ENCODE data around the gene KLHDC7B. TPM values are rescaled to one million over a fixed set of nuclear protein-coding genes. Genes with fewer than 3 reads are reported as not detected.

KLHDC7B gene
- 0.20 TPM for total RNA-seq

- ATAC-seq, result no peak
These were observed at the start of gene KLHDC7B for GRCh38 chr22:50545522-50546325. TSS of gene KLHDC7B (plus strand) at chr22:50545899. CDS start at chr22:50546244, 345 bp downstream.

- no peak for ATAC-seq
These were observed 48.6 kb upstream of the KLHDC7B start for GRCh38 chr22:50497093-50497492.

GRCh38 chr22:50498322-50498890 lies 47.3 kb upstream of the KLHDC7B start:
- peak; percentile 73 for ATAC-seq

- ATAC-seq, result no peak
These were observed 45.2 kb upstream of the KLHDC7B start for GRCh38 chr22:50500452-50500851.

GRCh38 chr22:50502096-50502495 lies 43.6 kb upstream of the KLHDC7B start:
- ATAC-seq, result no peak

- no peak for ATAC-seq
These were observed 42.8 kb upstream of the KLHDC7B start for GRCh38 chr22:50502628-50503474.

GRCh38 chr22:50503475-50504145 lies 42.1 kb upstream of the KLHDC7B start:
- no peak for ATAC-seq

GRCh38 chr22:50504369-50505211 lies 41.1 kb upstream of the KLHDC7B start:
- peak; percentile 24 for ATAC-seq

GRCh38 chr22:50505276-50505775 lies 40.4 kb upstream of the KLHDC7B start:
- no peak for ATAC-seq

GRCh38 chr22:50505776-50506610 lies 39.7 kb upstream of the KLHDC7B start:
- no peak for ATAC-seq

- ATAC-seq, result peak; percentile 15
These were observed 38.9 kb upstream of the KLHDC7B start for GRCh38 chr22:50506611-50507420.

GRCh38 chr22:50507421-50507990 lies 38.2 kb upstream of the KLHDC7B start, which contains the start of gene LMF2:
TSS of gene LMF2 (minus strand) at chr22:50507702. CDS start at chr22:50507675, 27 bp downstream.
- peak; percentile 78 for ATAC-seq

- ATAC-seq, result peak; percentile 76
These were observed 37.5 kb upstream of the KLHDC7B start, which contains the start of gene NCAPH2 for GRCh38 chr22:50507991-50508884. TSS of gene NCAPH2 (plus strand) at chr22:50508224. CDS start at chr22:50508338, 114 bp downstream.

GRCh38 chr22:50508897-50509296 lies 36.8 kb upstream of the KLHDC7B start:
- no peak for ATAC-seq

- no peak for ATAC-seq
These were observed 32.5 kb upstream of the KLHDC7B start for GRCh38 chr22:50513175-50513574.

- ATAC-seq, result peak; percentile 10
These were observed 29.6 kb upstream of the KLHDC7B start for GRCh38 chr22:50516068-50516467.

- ATAC-seq, result no peak
These were observed 28.8 kb upstream of the KLHDC7B start for GRCh38 chr22:50516891-50517290.

Measured in esophagus mucosa (tissue), 1 donor.